ENCODE data around the gene TINAGL1. TPM values are rescaled to one million over a fixed set of nuclear protein-coding genes. Genes with fewer than 3 reads are reported as not detected.
A peak's percentile ranks its signal among the peaks of the same experiment; 100 is the strongest.

The TINAGL1 gene
- total RNA-seq, 6 experiments from 2014 or later: 10.1 to 40.4 (median 30.2) TPM

DNA sequence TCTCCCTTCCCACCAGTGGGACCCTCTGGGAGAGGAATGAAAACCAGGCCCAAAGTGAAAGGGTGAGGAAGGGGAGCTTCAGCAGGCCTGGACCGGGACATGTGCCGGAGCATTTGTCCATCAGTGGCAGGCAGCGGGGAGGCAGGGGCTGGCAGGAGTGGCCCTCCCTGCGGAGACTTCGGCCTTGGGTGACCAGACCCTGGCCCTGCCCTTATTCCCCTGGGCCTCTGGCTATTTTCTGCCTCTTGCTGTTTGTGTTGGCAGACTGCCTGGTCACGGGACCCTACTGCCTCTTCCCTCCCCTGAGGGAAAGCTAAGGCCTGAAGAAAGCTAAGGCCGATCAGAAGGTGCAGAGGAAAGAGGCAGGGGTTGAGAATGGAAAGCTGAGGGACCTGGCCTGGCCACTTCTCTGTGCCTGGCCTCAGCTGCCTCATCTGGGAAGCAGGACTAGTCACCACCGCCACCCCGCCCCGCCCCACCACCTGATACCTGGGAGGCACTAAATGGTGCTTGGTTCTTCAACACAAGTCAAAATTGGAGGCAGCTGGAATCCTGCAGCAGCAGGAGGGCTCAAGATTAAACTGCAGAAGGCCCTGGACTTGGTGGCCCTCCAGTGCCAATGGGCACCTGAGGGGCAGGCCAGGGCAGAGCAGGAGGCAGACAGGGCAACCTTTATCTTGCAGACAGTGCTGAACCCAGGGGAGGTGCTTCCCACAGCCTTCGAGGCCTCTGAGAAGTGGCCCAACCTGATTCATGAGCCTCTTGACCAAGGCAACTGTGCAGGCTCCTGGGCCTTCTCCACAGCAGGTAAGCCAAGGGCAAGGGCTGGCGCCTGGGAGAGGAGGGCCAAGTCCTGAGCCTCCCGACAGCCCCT lies 7.9 kb downstream of the TINAGL1 start:
- peak overlapping the region in 2 of 3 donors; percentile 43 to 47 for H3K27ac ChIP-seq
- H3K36me3 ChIP-seq: no peaks in the 10 kb centered on the region
- peaks cover 0 to 6% (median 0%) of the 10 kb centered on the region in 4 donors for H3K4me1 ChIP-seq

DNA sequence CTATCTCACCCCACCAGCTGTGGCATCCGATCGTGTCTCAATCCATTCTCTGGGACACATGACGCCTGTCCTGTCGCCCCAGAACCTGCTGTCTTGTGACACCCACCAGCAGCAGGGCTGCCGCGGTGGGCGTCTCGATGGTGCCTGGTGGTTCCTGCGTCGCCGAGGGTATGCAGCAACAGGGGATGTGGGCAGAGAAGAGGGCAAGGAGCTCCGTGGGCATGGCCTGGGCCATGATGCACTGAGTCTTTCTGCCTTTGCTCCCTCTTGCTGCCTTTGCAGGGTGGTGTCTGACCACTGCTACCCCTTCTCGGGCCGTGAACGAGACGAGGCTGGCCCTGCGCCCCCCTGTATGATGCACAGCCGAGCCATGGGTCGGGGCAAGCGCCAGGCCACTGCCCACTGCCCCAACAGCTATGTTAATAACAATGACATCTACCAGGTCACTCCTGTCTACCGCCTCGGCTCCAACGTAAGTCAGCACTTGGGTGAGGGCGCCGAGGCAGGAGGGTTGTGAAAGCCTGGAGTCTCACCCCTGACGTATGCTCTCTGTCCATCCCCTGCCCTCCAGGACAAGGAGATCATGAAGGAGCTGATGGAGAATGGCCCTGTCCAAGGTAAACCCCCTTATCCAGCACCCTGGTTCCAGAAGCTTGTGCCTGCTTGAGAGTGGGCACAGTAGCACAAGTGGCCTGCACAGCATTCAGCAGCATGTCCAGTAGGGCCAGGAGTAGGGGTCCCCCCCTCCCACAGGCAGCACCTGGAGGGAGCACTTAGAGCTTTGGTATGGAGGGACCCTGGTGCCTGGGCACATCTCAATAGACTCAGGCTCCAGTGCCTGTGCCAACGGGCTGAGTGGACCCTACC lies 8.8 kb downstream of the TINAGL1 start:
- ATAC-seq (no peak), DNase-seq (no peak)
- TF ChIP-seq POLR2A (IDR thresholded peaks at IDR 0.05): no peak
- TF ChIP-seq, protein P1, sequence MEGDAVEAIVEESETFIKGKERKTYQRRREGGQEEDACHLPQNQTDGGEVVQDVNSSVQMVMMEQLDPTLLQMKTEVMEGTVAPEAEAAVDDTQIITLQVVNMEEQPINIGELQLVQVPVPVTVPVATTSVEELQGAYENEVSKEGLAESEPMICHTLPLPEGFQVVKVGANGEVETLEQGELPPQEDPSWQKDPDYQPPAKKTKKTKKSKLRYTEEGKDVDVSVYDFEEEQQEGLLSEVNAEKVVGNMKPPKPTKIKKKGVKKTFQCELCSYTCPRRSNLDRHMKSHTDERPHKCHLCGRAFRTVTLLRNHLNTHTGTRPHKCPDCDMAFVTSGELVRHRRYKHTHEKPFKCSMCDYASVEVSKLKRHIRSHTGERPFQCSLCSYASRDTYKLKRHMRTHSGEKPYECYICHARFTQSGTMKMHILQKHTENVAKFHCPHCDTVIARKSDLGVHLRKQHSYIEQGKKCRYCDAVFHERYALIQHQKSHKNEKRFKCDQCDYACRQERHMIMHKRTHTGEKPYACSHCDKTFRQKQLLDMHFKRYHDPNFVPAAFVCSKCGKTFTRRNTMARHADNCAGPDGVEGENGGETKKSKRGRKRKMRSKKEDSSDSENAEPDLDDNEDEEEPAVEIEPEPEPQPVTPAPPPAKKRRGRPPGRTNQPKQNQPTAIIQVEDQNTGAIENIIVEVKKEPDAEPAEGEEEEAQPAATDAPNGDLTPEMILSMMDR (IDR thresholded peaks at IDR 0.05): no peak
- H3K27ac ChIP-seq: no peak overlapping the region
- WGBS (ENCODE audit: insufficient coverage, low coverage, low lambda C conversion rate, missing lambda C conversion rate): 62% methylated on average over 3 of the region's 27 CpGs
- peaks cover 0 to 6% (median 0%) of the 10 kb centered on the region in 4 donors for H3K4me1 ChIP-seq
- H3K9me3 ChIP-seq: no peaks in the 10 kb centered on the region
- H3K36me3 ChIP-seq: no peaks in the 10 kb centered on the region
- no peak overlapping the region for H3K4me3 ChIP-seq
- H3K27me3 ChIP-seq: peaks cover 0 to 5% of the 10 kb centered on the region in 2 donors
- intact Hi-C loops (cut with DNase I): no loop called here

More for the DNA sequence above, 7.9 kb downstream of the TINAGL1 start:
- intact Hi-C loops (cut with DNase I): no loop called here
- ATAC-seq (peak; percentile 33 to 65 (median 52)), DNase-seq (peak; percentile 70 to 81 (median 79))
- TF ChIP-seq, protein P1 (IDR thresholded peaks at IDR 0.05): no peak
- no peak for TF ChIP-seq POLR2A (IDR thresholded peaks at IDR 0.05)
- WGBS (ENCODE audit: insufficient coverage, low coverage, low lambda C conversion rate, missing lambda C conversion rate): 58% methylated on average over 4 of the region's 13 CpGs
- H3K27me3 ChIP-seq: peaks cover 0 to 5% of the 10 kb centered on the region in 2 donors
- H3K9me3 ChIP-seq: no peaks in the 10 kb centered on the region
- H3K4me3 ChIP-seq: no peak overlapping the region

DNA sequence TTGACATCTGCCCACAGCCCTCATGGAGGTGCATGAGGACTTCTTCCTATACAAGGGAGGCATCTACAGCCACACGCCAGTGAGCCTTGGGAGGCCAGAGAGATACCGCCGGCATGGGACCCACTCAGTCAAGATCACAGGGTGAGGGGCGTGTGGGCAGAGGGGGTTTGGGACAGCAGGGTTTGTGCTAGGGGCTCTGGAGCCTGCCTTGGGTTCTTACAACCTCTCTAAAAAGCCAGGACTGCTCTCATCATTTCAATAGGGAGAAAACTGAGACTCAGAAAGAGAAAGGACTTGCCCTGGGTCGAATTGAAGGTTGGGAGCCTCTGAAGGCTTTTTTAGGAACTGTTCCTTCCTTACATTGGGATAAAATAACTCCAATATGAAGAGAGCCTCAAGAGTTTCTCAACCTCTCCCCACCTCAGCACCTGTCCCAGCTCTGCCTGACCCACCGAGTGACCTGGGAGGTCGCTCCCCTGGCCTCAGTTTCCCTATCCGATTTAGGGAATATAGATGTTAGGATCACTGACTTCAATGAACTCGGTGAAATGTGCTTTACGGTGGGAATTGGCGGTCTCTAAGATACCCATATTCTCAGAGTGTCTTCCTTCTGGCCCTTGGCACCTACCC lies 9.5 kb downstream of the TINAGL1 start:
- TF ChIP-seq, protein P1 (IDR thresholded peaks at IDR 0.05): no peak
- TF ChIP-seq POLR2A (IDR thresholded peaks at IDR 0.05): no peak
- ATAC-seq: no peak
- DNase-seq: no peak
- H3K27ac ChIP-seq: no peak overlapping the region
- no peak overlapping the region for H3K4me3 ChIP-seq
- peaks cover 0 to 5% of the 10 kb centered on the region in 2 donors for H3K27me3 ChIP-seq
- no peaks in the 10 kb centered on the region for H3K9me3 ChIP-seq
- WGBS (ENCODE audit: insufficient coverage, low coverage, low lambda C conversion rate, missing lambda C conversion rate): 83% methylated on average over 5 of the region's 11 CpGs
- no peaks in the 10 kb centered on the region for H3K36me3 ChIP-seq
- H3K4me1 ChIP-seq: peaks cover 0 to 6% (median 0%) of the 10 kb centered on the region in 4 donors
- intact Hi-C loops (cut with DNase I): no loop called here

All from right lobe of liver (tissue), 6 donors.